Glutamatergic neuron (in vitro differentiated cells): ENCODE measurements around the gene ZNF280B. TPM values are rescaled to one million over a fixed set of nuclear protein-coding genes. Genes with fewer than 3 reads are reported as not detected.

Experiments
- DNase-seq: peaks from one replicate; pipeline ENCODE4 v3.0.0; 2022
- H3K27ac Mint-ChIP-seq: one replicate; pipeline ENCODE4 v1.8.0; 2020; ENCODE audit warnings: mild to moderate bottlenecking, mixed read lengths, inconsistent platforms; ENCODE audit not compliant: unreplicated experiment
- H3K27me3 Mint-ChIP-seq: one replicate; pipeline ENCODE4 v1.8.0; 2020; ENCODE audit warnings: mild to moderate bottlenecking, moderate library complexity, mixed read lengths, inconsistent platforms; ENCODE audit not compliant: unreplicated experiment
- H3K36me3 Mint-ChIP-seq: one replicate; pipeline ENCODE4 v1.8.0; 2020; ENCODE audit warnings: mild to moderate bottlenecking, mixed read lengths, inconsistent platforms; ENCODE audit not compliant: unreplicated experiment
- H3K4me1 Mint-ChIP-seq: one replicate; pipeline ENCODE4 v1.8.0; 2020; ENCODE audit warnings: mild to moderate bottlenecking, low read depth, mixed read lengths, inconsistent platforms; ENCODE audit not compliant: unreplicated experiment
- H3K4me3 Mint-ChIP-seq: one replicate; pipeline ENCODE4 v1.8.0; 2020; ENCODE audit warnings: mild to moderate bottlenecking, mixed read lengths, inconsistent platforms; ENCODE audit not compliant: unreplicated experiment
- H3K9me3 Mint-ChIP-seq: one replicate; pipeline ENCODE4 v1.8.0; 2020; ENCODE audit warnings: mild to moderate bottlenecking, moderate library complexity, mixed read lengths, inconsistent platforms; ENCODE audit not compliant: unreplicated experiment
- total RNA-seq: library from RNA; stranded (reverse); fragmentation: NEBNext Ultra II Directional; extraction: Animal tissue kit (Norgen Biotek cat#: 25700); gene quantifications from one replicate; pipeline ENCODE4 v1.2.1, GENCODE V29; 2021; ENCODE audit not compliant: unreplicated experiment
- TF ChIP-seq, protein P1 (sequence below): fragments of 200-600 bp; sonication (generic); IDR thresholded peaks from one replicate; pipeline ENCODE4 v1.5.0; 2021; ENCODE audit not compliant: partially characterized antibody, unreplicated experiment

The ZNF280B gene
- total RNA-seq, 1 donor from 2014 or later, result 1.8 TPM

DNA sequence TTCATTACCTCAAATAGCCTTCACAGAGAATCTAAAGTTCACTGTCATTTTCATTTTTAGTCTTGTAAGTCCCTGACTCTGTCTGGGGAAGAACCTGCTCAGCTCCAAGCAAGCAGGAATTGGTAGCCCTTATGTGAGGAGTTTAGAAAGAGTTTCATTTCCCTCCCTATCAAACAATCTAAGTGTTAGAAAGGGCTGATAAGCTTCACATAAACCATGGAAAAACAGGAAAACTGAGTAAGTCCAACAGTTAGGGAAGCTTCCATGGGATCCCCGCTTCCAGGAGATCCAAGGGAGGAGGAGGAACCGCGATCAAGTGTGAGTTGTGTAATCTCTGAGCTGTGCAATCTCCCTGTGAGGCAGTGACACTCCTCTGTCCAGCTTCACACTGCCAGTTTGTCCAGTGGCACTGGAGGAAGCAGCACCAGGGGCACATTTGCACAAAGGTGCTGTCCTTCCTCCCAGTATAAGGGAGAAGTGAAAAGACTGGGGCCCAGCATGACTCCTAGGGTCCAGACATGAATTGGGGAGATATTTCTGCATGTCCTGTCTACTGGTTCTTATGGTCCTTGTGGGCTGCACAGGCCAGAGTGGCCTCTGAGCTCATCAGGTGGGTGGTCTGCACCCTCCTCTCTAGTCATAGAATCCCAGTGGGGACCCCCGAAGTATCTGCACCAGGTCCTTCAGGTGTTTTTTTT is 46.2 kb upstream of the ZNF280B start:
- no peaks in the 10 kb centered on the region for H3K9me3 Mint-ChIP-seq
- H3K27me3 Mint-ChIP-seq, result peaks cover 5% of the 10 kb centered on the region
- H3K4me1 Mint-ChIP-seq, result peaks cover 5% of the 10 kb centered on the region
- DNase-seq, result no peak
- TF ChIP-seq, protein P1, sequence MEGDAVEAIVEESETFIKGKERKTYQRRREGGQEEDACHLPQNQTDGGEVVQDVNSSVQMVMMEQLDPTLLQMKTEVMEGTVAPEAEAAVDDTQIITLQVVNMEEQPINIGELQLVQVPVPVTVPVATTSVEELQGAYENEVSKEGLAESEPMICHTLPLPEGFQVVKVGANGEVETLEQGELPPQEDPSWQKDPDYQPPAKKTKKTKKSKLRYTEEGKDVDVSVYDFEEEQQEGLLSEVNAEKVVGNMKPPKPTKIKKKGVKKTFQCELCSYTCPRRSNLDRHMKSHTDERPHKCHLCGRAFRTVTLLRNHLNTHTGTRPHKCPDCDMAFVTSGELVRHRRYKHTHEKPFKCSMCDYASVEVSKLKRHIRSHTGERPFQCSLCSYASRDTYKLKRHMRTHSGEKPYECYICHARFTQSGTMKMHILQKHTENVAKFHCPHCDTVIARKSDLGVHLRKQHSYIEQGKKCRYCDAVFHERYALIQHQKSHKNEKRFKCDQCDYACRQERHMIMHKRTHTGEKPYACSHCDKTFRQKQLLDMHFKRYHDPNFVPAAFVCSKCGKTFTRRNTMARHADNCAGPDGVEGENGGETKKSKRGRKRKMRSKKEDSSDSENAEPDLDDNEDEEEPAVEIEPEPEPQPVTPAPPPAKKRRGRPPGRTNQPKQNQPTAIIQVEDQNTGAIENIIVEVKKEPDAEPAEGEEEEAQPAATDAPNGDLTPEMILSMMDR, result no peak
- no peak overlapping the region for H3K27ac Mint-ChIP-seq
- peaks cover 6% of the 10 kb centered on the region for H3K36me3 Mint-ChIP-seq
- H3K4me3 Mint-ChIP-seq, result no peak overlapping the region

DNA sequence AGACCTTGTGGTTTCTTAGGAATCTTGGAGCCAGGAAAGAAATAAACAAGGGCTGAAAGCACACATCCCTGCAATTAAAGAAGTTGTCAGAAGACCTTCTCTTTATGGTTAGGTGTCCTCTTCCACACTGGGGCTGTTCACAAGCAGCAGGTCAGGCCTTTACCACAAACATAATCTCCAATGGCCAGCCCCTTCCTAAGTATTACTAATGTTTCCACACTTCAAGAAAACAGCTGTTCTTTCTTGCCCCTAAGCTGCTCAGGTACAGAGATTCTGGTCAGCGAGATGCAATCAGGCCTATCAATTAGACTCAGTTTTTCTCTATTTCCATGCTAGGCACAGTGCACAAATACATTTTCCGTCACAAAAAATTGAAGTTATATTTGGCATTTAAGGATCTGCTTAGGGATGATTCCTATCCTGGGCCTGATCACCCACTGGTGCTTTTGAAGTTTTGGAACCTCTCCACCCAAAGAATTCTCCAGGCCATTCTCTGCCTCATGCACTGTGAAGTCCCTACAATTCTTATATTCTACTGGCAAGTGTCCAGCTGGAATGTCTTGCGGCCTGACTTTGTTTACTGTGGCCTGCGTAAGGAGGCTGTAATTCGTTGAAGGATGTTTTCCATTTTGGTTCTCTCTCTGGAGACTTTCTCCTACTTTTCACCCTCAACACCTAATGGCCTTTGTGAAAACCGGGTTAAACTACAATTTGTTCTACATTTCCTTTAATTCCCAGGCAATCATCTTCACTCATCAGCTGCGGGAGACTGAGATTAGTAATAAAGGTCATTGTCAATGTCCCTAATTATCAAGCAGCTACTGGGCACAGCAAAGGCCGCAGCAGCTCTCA is 45.4 kb upstream of the ZNF280B start:
- no peak overlapping the region for H3K4me3 Mint-ChIP-seq
- TF ChIP-seq, protein P1, result no peak
- peaks cover 6% of the 10 kb centered on the region for H3K36me3 Mint-ChIP-seq
- no peak for DNase-seq
- peaks cover 5% of the 10 kb centered on the region for H3K4me1 Mint-ChIP-seq
- H3K27ac Mint-ChIP-seq, result no peak overlapping the region
- no peaks in the 10 kb centered on the region for H3K9me3 Mint-ChIP-seq
- H3K27me3 Mint-ChIP-seq, result peaks cover 5% of the 10 kb centered on the region

DNA sequence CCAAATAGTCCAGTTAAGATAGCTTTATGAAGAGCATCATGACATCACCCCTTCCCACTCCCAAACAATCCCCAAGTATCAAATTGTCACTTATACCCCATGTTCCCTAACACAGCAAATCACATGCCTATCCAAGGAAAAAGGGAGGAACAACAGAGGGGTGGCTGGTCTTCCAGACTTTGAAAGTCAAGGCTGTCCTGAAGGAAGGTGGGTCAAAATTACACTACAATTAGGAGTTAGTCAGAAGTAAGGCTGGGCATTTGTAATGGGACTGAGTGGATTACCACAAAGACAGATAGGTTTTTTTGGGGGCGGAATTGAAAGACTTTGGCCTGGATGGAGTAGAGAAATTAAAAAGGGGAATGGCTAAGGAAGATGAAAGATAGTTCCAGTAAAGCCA is 44.6 kb upstream of the ZNF280B start:
- no peak for DNase-seq

DNA sequence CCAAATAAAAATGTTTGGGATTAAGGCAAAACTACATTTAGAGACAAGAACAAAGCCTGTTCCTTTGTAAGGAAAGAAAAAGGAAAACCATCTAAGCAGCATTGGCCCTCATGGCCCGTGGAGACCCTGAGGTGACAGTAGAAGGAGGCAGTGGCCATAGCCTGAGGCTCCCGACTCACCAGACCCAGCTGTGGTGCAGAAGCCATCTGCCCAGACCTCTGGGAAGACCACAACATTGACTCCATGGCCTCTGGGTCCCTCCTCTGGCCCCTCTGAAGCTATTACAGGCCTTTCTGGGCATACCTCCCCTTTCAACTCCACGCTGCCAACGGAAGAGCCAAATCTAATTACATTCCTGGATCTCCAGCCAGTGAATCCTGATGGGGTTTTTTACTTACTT is 44.1 kb upstream of the ZNF280B start:
- peaks cover 5% of the 10 kb centered on the region for H3K4me1 Mint-ChIP-seq
- TF ChIP-seq, protein P1, result no peak
- no peak overlapping the region for H3K27ac Mint-ChIP-seq
- H3K4me3 Mint-ChIP-seq, result no peak overlapping the region
- H3K9me3 Mint-ChIP-seq, result no peaks in the 10 kb centered on the region
- peaks cover 6% of the 10 kb centered on the region for H3K36me3 Mint-ChIP-seq
- DNase-seq, result peak; percentile 73
- H3K27me3 Mint-ChIP-seq, result peaks cover 5% of the 10 kb centered on the region

More for the DNA sequence above, 44.6 kb upstream of the ZNF280B start:
- Mint-ChIP-seq H3K9me3 (no peaks in the 10 kb centered on the region), H3K27ac (no peak overlapping the region), H3K27me3 (peaks cover 5% of the 10 kb centered on the region), H3K4me1 (peaks cover 5% of the 10 kb centered on the region), H3K36me3 (peaks cover 6% of the 10 kb centered on the region), H3K4me3 (no peak overlapping the region)
- TF ChIP-seq, protein P1, result no peak
